Measurements from ENCODE around the gene TEKT3.

TEKT3 gene

GRCh38 chr17:15351925-15352324, 10.5 kb upstream of the TEKT3 start:
- no peaks in the 10 kb centered on the region for H3K36me3 ChIP-seq (replicated peaks; ENCODE audit: low read depth, low read length)
- H3K9me3 ChIP-seq (ENCODE audit: insufficient read depth, low read length), result no peaks in the 10 kb centered on the region
- no peak overlapping the region for H3K27ac ChIP-seq (ENCODE audit: low read length)
- no peaks in the 10 kb centered on the region for H4K20me1 ChIP-seq (ENCODE audit: insufficient read depth, low read length)
- no peak overlapping the region for H2AFZ ChIP-seq (ENCODE audit: low read depth, low read length)
- no peaks in the 10 kb centered on the region for H3K27me3 ChIP-seq (ENCODE audit: low read depth, low read length)
- H3K4me1 ChIP-seq (ENCODE audit: low read length), result no peaks in the 10 kb centered on the region
- H3K4me3 ChIP-seq (ENCODE audit: low read length), result no peak overlapping the region
- no peaks in the 10 kb centered on the region for H3K79me2 ChIP-seq (ENCODE audit: low read length)
- TF ChIP-seq EZH2phosphoT487 (IDR thresholded peaks at IDR 0.05; ENCODE audit: low read depth) (no peak), CTCF (IDR thresholded peaks at IDR 0.05; ENCODE audit: low read depth, low read length) (no peak)
- no peak overlapping the region for H3K9ac ChIP-seq (ENCODE audit: low read length)
- no peak overlapping the region for H3K4me2 ChIP-seq (ENCODE audit: low read length)

- no peak overlapping the region for H3K9ac ChIP-seq (ENCODE audit: low read length)
- H2AFZ ChIP-seq (ENCODE audit: low read depth, low read length), result no peak overlapping the region
- H3K36me3 ChIP-seq (replicated peaks; ENCODE audit: low read depth, low read length), result no peaks in the 10 kb centered on the region
- H3K27ac ChIP-seq (ENCODE audit: low read length), result no peak overlapping the region
- no peaks in the 10 kb centered on the region for H4K20me1 ChIP-seq (ENCODE audit: insufficient read depth, low read length)
- no peak overlapping the region for H3K4me3 ChIP-seq (ENCODE audit: low read length)
- H3K4me2 ChIP-seq (ENCODE audit: low read length), result no peak overlapping the region
- no peaks in the 10 kb centered on the region for H3K79me2 ChIP-seq (ENCODE audit: low read length)
- no peak for TF ChIP-seq EZH2phosphoT487 (IDR thresholded peaks at IDR 0.05; ENCODE audit: low read depth)
- TF ChIP-seq CTCF (IDR thresholded peaks at IDR 0.05; ENCODE audit: low read depth, low read length), result no peak
- H3K27me3 ChIP-seq (ENCODE audit: low read depth, low read length), result no peaks in the 10 kb centered on the region
- H3K9me3 ChIP-seq (ENCODE audit: insufficient read depth, low read length), result no peaks in the 10 kb centered on the region
- no peaks in the 10 kb centered on the region for H3K4me1 ChIP-seq (ENCODE audit: low read length)
Measured at GRCh38 chr17:15351478-15351840, 10.1 kb upstream of the TEKT3 start.

- H3K36me3 ChIP-seq (replicated peaks; ENCODE audit: low read depth, low read length), result no peaks in the 10 kb centered on the region
- no peak overlapping the region for H3K4me2 ChIP-seq (ENCODE audit: low read length)
- no peak overlapping the region for H3K4me3 ChIP-seq (ENCODE audit: low read length)
- H3K27ac ChIP-seq (ENCODE audit: low read length), result no peak overlapping the region
- no peaks in the 10 kb centered on the region for H3K27me3 ChIP-seq (ENCODE audit: low read depth, low read length)
- H3K79me2 ChIP-seq (ENCODE audit: low read length), result no peaks in the 10 kb centered on the region
- H3K9ac ChIP-seq (ENCODE audit: low read length), result no peak overlapping the region
- H3K4me1 ChIP-seq (ENCODE audit: low read length), result no peaks in the 10 kb centered on the region
- no peak for TF ChIP-seq CTCF (IDR thresholded peaks at IDR 0.05; ENCODE audit: low read depth, low read length)
- no peak for TF ChIP-seq EZH2phosphoT487 (IDR thresholded peaks at IDR 0.05; ENCODE audit: low read depth)
- no peak overlapping the region for H2AFZ ChIP-seq (ENCODE audit: low read depth, low read length)
- no peaks in the 10 kb centered on the region for H3K9me3 ChIP-seq (ENCODE audit: insufficient read depth, low read length)
- no peaks in the 10 kb centered on the region for H4K20me1 ChIP-seq (ENCODE audit: insufficient read depth, low read length)
Measured at GRCh38 chr17:15350777-15351477, 9.5 kb upstream of the TEKT3 start.

GRCh38 chr17:15349119-15349518, 7.7 kb upstream of the TEKT3 start:
- H3K36me3 ChIP-seq (replicated peaks; ENCODE audit: low read depth, low read length), result no peaks in the 10 kb centered on the region
- no peak overlapping the region for H3K9ac ChIP-seq (ENCODE audit: low read length)
- no peak overlapping the region for H2AFZ ChIP-seq (ENCODE audit: low read depth, low read length)
- H3K27ac ChIP-seq (ENCODE audit: low read length), result no peak overlapping the region
- TF ChIP-seq EZH2phosphoT487 (IDR thresholded peaks at IDR 0.05; ENCODE audit: low read depth) (no peak), CTCF (IDR thresholded peaks at IDR 0.05; ENCODE audit: low read depth, low read length) (no peak)
- H4K20me1 ChIP-seq (ENCODE audit: insufficient read depth, low read length), result no peaks in the 10 kb centered on the region
- peaks cover 8% of the 10 kb centered on the region; the same call in 1 of the 2 replicates for H3K27me3 ChIP-seq (ENCODE audit: low read depth, low read length)
- H3K4me2 ChIP-seq (ENCODE audit: low read length), result no peak overlapping the region
- no peak overlapping the region for H3K4me3 ChIP-seq (ENCODE audit: low read length)
- H3K4me1 ChIP-seq (ENCODE audit: low read length), result no peaks in the 10 kb centered on the region
- no peaks in the 10 kb centered on the region for H3K9me3 ChIP-seq (ENCODE audit: insufficient read depth, low read length)
- no peaks in the 10 kb centered on the region for H3K79me2 ChIP-seq (ENCODE audit: low read length)
